PC-3 (cell line): ENCODE measurements around the gene RB1.

Experiments used
- EZH2phosphoT487 ChIP-seq: fragments of 300-600 bp; sonication (generic); IDR thresholded peaks from 2 replicates; pipeline ENCODE4 v1.6.1; 2018; ENCODE audit warnings: mild to moderate bottlenecking, antibody characterized with exemption, low read length, borderline replicate concordance
- TF ChIP-seq, protein P1 (sequence below): fragments of 300-600 bp; sonication (generic); conservative IDR thresholded peaks from 2 replicates; pipeline ENCODE4 v1.5.1; 2017; ENCODE audit warnings: antibody characterized with exemption, low read depth, mild to moderate bottlenecking, low read length

DNA sequence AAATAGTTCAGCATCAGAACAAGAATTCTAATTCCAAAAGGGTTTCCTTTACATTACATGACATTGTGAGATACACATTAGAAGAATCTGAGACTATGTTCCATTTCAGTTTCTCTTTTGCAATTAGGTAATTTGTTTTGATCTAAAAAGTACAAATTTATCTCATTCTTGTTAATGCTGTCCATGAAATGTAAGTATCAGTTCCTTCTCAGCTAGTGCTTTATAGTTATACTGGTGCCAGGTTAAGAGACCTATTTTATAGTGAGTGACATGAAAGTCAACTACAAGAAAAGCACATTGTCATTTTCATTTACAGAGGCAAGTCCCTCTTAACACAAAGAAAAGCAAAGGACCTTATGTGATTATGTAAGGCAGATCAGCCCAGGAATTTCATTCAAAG lies 185.4 kb downstream of the RB1 start:
- TF ChIP-seq, protein P1, sequence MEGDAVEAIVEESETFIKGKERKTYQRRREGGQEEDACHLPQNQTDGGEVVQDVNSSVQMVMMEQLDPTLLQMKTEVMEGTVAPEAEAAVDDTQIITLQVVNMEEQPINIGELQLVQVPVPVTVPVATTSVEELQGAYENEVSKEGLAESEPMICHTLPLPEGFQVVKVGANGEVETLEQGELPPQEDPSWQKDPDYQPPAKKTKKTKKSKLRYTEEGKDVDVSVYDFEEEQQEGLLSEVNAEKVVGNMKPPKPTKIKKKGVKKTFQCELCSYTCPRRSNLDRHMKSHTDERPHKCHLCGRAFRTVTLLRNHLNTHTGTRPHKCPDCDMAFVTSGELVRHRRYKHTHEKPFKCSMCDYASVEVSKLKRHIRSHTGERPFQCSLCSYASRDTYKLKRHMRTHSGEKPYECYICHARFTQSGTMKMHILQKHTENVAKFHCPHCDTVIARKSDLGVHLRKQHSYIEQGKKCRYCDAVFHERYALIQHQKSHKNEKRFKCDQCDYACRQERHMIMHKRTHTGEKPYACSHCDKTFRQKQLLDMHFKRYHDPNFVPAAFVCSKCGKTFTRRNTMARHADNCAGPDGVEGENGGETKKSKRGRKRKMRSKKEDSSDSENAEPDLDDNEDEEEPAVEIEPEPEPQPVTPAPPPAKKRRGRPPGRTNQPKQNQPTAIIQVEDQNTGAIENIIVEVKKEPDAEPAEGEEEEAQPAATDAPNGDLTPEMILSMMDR, result no peak
- no peak for TF ChIP-seq EZH2phosphoT487
